ENCODE measurements around the gene RBM33.

Gene RBM33

GRCh38 chr7:155786491-155786890, 142.0 kb downstream of the RBM33 start:
- DNase-seq: no peak

- no peak for DNase-seq
Measured at GRCh38 chr7:155787171-155787851, 142.8 kb downstream of the RBM33 start.

- no peak for DNase-seq
Measured at GRCh38 chr7:155788616-155789000, 144.1 kb downstream of the RBM33 start.

GRCh38 chr7:155789001-155789725, 144.7 kb downstream of the RBM33 start:
- no peak for DNase-seq

- no peak for DNase-seq
Measured at GRCh38 chr7:155790666-155791065, 146.2 kb downstream of the RBM33 start.

GRCh38 chr7:155791214-155791737, 146.8 kb downstream of the RBM33 start:
- DNase-seq: no peak

- DNase-seq: no peak
Measured at GRCh38 chr7:155791836-155792235, 147.4 kb downstream of the RBM33 start.

GRCh38 chr7:155792315-155792960, 148.0 kb downstream of the RBM33 start:
- DNase-seq: no peak

GRCh38 chr7:155792999-155793560, 148.6 kb downstream of the RBM33 start:
- no peak for DNase-seq

- DNase-seq: no peak
Measured at GRCh38 chr7:155793720-155794119, 149.3 kb downstream of the RBM33 start.

GRCh38 chr7:155794196-155794595, 149.7 kb downstream of the RBM33 start:
- no peak for DNase-seq

- DNase-seq: no peak
Measured at GRCh38 chr7:155795401-155795800, 150.9 kb downstream of the RBM33 start.

GRCh38 chr7:155795951-155796350, 151.5 kb downstream of the RBM33 start:
- no peak for DNase-seq

GRCh38 chr7:155796381-155797261, 152.2 kb downstream of the RBM33 start:
- DNase-seq: peak; percentile 48

- DNase-seq: no peak
Measured at GRCh38 chr7:155797262-155798250, 153.1 kb downstream of the RBM33 start.

- peak; percentile 86 for DNase-seq
Measured at GRCh38 chr7:155798673-155799439, 154.4 kb downstream of the RBM33 start.

GRCh38 chr7:155799514-155799913, 155.1 kb downstream of the RBM33 start:
- no peak for DNase-seq

- no peak for DNase-seq
Measured at GRCh38 chr7:155800301-155800700, 155.8 kb downstream of the RBM33 start.

GRCh38 chr7:155800741-155801267, 156.3 kb downstream of the RBM33 start:
- DNase-seq: no peak

GRCh38 chr7:155802291-155802690, 157.8 kb downstream of the RBM33 start:
- DNase-seq: no peak
